Endodermal cell (in vitro differentiated cells): ENCODE measurements around the gene ZNRF2. TPM values are rescaled to one million over a fixed set of nuclear protein-coding genes. Genes with fewer than 3 reads are reported as not detected.

Source experiments
- DNase-seq: peaks from one replicate; pipeline ENCODE4 v3.0.0-alpha.2; 2017
- H3K27ac ChIP-seq: 2 replicates; pipeline ENCODE4 v1.5.1; 2013; ENCODE audit warnings: mild to moderate bottlenecking, low read depth, low read length, moderate library complexity
- H3K27me3 ChIP-seq: 2 replicates; pipeline ENCODE4 v1.6.1; 2013; ENCODE audit warnings: mild to moderate bottlenecking, low read length, moderate library complexity; ENCODE audit not compliant: insufficient read depth, control insufficient read depth, poor library complexity, severe bottlenecking
- H3K36me3 ChIP-seq: 2 replicates; pipeline ENCODE4 v1.7.0; 2013; ENCODE audit warnings: mild to moderate bottlenecking, low read length, moderate library complexity; ENCODE audit not compliant: control insufficient read depth, insufficient read depth
- H3K4me1 ChIP-seq: one replicate; pipeline ENCODE4 v1.7.0; 2013; ENCODE audit warnings: low read length; ENCODE audit not compliant: control insufficient read depth, insufficient read depth
- H3K4me3 ChIP-seq: 2 replicates; pipeline ENCODE4 v1.5.1; 2013; ENCODE audit warnings: mild to moderate bottlenecking, low read length, moderate library complexity
- H3K9ac ChIP-seq: 2 replicates; pipeline ENCODE4 v1.6.1; 2013; ENCODE audit warnings: mild to moderate bottlenecking, low read length, moderate library complexity; ENCODE audit not compliant: poor library complexity, severe bottlenecking; ENCODE audit errors: extremely low read depth
- H3K9me3 ChIP-seq: 2 replicates; pipeline ENCODE4 v1.6.1; 2013; ENCODE audit warnings: mild to moderate bottlenecking, low read length, moderate library complexity; ENCODE audit not compliant: control insufficient read depth
- H3K27ac Mint-ChIP-seq: 2 replicates; pipeline ENCODE4 v1.8.0; 2020; ENCODE audit warnings: mixed read lengths
- H3K27me3 Mint-ChIP-seq: 2 replicates; pipeline ENCODE4 v1.8.0; 2021; ENCODE audit warnings: mild to moderate bottlenecking, mixed read lengths; ENCODE audit not compliant: insufficient read depth
- H3K36me3 Mint-ChIP-seq: 2 replicates; pipeline ENCODE4 v1.8.0; 2020; ENCODE audit warnings: low read depth, mixed read lengths
- H3K4me1 Mint-ChIP-seq: 2 replicates; pipeline ENCODE4 v1.8.0; 2020; ENCODE audit warnings: mixed read lengths
- H3K4me3 Mint-ChIP-seq: 2 replicates; pipeline ENCODE4 v1.8.0; 2020; ENCODE audit warnings: mild to moderate bottlenecking, moderate library complexity, mixed read lengths
- H3K9me3 Mint-ChIP-seq: 2 replicates; pipeline ENCODE4 v1.8.0; 2020; ENCODE audit warnings: mild to moderate bottlenecking, mixed read lengths
- CTCF ChIP-seq: fragments of 200-600 bp; sonication (generic); conservative IDR thresholded peaks from 2 replicates; pipeline ENCODE4 v1.5.0; 2021; ENCODE audit warnings: antibody characterized with exemption, mild to moderate bottlenecking
- WGBS, 2 experiments: methylation state at CpG; one replicate each; pipeline versions ENCODE4 v1.1.5 to v1.1.7; 2013; ENCODE audit warnings: missing lambda C conversion rate in 2 of 2, mixed read lengths in 1 of 2; ENCODE audit not compliant: insufficient coverage in 1 of 2, insufficient read length in 1 of 2; 5-methylcytosine and 5-hydroxymethylcytosine counted together
- total RNA-seq, 2 donors: library from RNA; stranded (reverse); fragmentation: NEBNext Ultra II Directional in 1 of 2; extraction: Animal tissue kit (Norgen Biotek cat#: 25700) in 1 of 2; gene quantifications; 2 replicates in 1 of 2; 3 replicates in 1 of 2; pipeline ENCODE4 v1.2.1, GENCODE V29; 2021

The ZNRF2 gene
- total RNA-seq, 2 donors from 2014 or later, result 15.5 to 20.9 TPM

DNA sequence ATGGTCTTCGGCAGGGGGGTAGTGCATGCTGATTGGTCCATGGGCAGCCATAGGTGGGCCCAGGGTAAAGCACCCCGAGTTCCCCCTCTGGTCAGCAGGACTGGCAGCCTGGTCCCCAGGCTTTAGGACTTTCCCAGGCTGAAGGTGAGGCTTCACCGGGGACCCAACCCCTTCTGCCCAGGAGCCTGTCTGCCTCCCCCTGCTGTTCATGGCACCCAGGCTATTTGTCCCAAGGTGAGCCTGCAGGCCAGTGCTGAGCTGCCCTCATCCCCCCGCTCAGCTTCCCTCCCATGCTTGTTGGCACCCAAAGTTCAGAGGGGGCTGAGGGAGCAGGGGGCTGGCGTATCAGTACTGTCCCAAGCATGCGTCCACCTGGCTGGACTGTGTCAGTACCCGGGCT is 38.5 kb upstream of the ZNRF2 start:
- no peak overlapping the region for H3K27ac Mint-ChIP-seq
- 96 to 100% methylated on average over 3 to 7 of the region's 7 CpGs for WGBS, 2 experiments
- no peaks in the 10 kb centered on the region for H3K9me3 ChIP-seq
- H3K4me1 Mint-ChIP-seq, result peaks cover 18% of the 10 kb centered on the region
- H3K9ac ChIP-seq, result no peak overlapping the region
- no peaks in the 10 kb centered on the region for H3K36me3 Mint-ChIP-seq
- H3K4me3 ChIP-seq, result no peak overlapping the region
- no peak overlapping the region for H3K27ac ChIP-seq
- TF ChIP-seq CTCF, result no peak
- peak; percentile 43 for DNase-seq
- no peak overlapping the region for H3K4me3 Mint-ChIP-seq
- H3K27me3 ChIP-seq, result no peaks in the 10 kb centered on the region
- no peaks in the 10 kb centered on the region for H3K9me3 Mint-ChIP-seq
- H3K36me3 ChIP-seq, result no peaks in the 10 kb centered on the region
- no peaks in the 10 kb centered on the region for H3K27me3 Mint-ChIP-seq
- peaks cover 6% of the 10 kb centered on the region for H3K4me1 ChIP-seq

- H3K27me3 ChIP-seq, result no peaks in the 10 kb centered on the region
- no peak overlapping the region for H3K4me3 ChIP-seq
- Mint-ChIP-seq H3K9me3 (no peaks in the 10 kb centered on the region), H3K27ac (no peak overlapping the region), H3K4me3 (no peak overlapping the region), H3K4me1 (peaks cover 18% of the 10 kb centered on the region), H3K36me3 (no peaks in the 10 kb centered on the region), H3K27me3 (no peaks in the 10 kb centered on the region)
- H3K27ac ChIP-seq, result no peak overlapping the region
- no peak for TF ChIP-seq CTCF
- H3K36me3 ChIP-seq, result no peaks in the 10 kb centered on the region
- H3K4me1 ChIP-seq, result peaks cover 6% of the 10 kb centered on the region
- H3K9ac ChIP-seq, result no peak overlapping the region
- no peak for DNase-seq
- WGBS, 2 experiments, result 92 to 94% methylated on average over 7 to 8 of the region's 8 CpGs
- no peaks in the 10 kb centered on the region for H3K9me3 ChIP-seq
These were observed 38.0 kb upstream of the ZNRF2 start for GRCh38 chr7:30246392-30246791.

DNA sequence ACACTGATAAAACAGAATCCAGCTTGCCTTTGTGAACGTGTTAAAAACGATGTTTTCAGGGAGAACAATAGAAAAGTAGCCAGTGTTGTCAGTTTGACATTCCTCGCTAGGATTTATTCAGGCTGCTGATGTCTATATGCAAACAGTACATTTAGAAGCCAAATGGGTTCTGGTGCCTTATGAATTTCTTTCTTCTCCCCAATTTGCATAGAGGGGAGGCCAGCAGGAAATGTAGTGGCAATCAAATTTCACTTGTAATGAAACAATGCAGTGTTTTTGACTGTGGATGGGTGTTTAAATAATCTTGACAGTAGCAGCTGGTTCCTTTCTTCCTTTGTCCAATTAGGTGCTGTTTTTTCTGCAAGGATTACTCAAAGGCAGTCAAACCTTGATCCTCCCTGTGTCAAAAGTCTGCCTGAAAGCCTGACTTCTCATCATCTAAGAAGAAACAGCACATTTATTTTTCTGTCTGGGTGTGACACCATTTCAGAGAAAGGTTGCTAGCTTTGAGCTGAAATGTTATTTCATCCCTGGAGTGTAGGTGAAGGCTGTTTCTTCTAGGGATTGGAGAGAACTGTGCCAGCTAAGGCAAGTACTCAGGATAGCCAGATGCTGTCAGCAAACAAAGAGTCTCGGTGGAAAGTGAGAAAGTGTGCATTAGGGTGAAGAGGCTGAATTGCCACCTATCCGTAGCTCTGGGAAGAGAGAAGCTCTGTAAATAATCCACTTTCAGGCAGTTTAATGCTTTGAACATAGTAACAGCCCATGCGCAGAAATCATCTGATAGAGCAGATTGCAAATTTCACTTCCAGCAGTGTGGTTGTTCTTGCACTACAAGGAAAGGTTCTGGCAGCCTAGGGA is 36.6 kb upstream of the ZNRF2 start:
- no peak overlapping the region for H3K27ac Mint-ChIP-seq
- H3K36me3 ChIP-seq, result no peaks in the 10 kb centered on the region
- H3K9me3 ChIP-seq, result no peaks in the 10 kb centered on the region
- TF ChIP-seq CTCF, result no peak
- no peak for DNase-seq
- peaks cover 18% of the 10 kb centered on the region for H3K4me1 Mint-ChIP-seq
- H3K27ac ChIP-seq, result peak overlapping the region; percentile 70
- H3K4me3 ChIP-seq, result no peak overlapping the region
- H3K9me3 Mint-ChIP-seq, result no peaks in the 10 kb centered on the region
- H3K36me3 Mint-ChIP-seq, result no peaks in the 10 kb centered on the region
- H3K27me3 ChIP-seq, result no peaks in the 10 kb centered on the region
- no peaks in the 10 kb centered on the region for H3K27me3 Mint-ChIP-seq
- 63 to 78% methylated on average over 5 to 6 of the region's 6 CpGs for WGBS, 2 experiments
- H3K4me1 ChIP-seq, result peaks cover 6% of the 10 kb centered on the region
- H3K4me3 Mint-ChIP-seq, result no peak overlapping the region
- no peak overlapping the region for H3K9ac ChIP-seq
